ENCODE measurements around the gene FOXE1. TPM values are rescaled to one million over a fixed set of nuclear protein-coding genes. Genes with fewer than 3 reads are reported as not detected.
A peak's percentile ranks its signal among the peaks of the same experiment; 100 is the strongest.

Gene FOXE1
- total RNA-seq, 2 experiments from 2014 or later: 0.10 TPM

DNA sequence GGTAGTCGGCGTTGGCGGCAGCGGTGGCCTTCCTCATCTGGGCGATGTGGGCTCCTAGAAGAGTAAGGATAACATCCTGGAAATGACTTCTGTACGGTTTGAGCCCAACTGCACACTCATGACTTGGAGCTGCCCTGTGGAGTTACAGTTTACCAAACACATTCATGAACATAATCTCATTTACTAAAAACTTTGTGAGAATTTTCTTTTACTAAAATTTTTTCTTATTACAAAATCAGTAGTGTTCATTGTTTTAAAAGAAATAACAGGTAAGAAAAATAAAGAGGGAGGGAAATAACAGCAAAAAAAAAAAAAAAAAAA, 5.3 kb downstream of the FOXE1 start:
- H3K4me3 Mint-ChIP-seq: peak overlapping the region; percentile 3
- no peak overlapping the region for H3K27ac Mint-ChIP-seq
- H3K4me1 Mint-ChIP-seq (ENCODE audit: low read depth): peaks cover 21% of the 10 kb centered on the region
- CTCF ChIA-PET: interaction anchor here (1.2 to 2.7 kb wide), 2 partner anchors 32 to 63 kb away, joined by 4 to 12 read pairs; no protein-coding TSS in a partner anchor
- H3K27me3 Mint-ChIP-seq (ENCODE audit: low read depth): peaks cover 69% of the 10 kb centered on the region
- no peak for DNase-seq
- no peaks in the 10 kb centered on the region for H3K36me3 Mint-ChIP-seq (ENCODE audit: low read depth)
- intact Hi-C loops (cut with micrococcal nuclease): loop anchor here (5.0 to 10.0 kb wide), 3 partner anchors 44 to 1004 kb away; partner anchors contain the start of gene ZNF782
- no peaks in the 10 kb centered on the region for H3K9me3 Mint-ChIP-seq

GRCh38 chr9:97858826-97859225, 5.8 kb downstream of the FOXE1 start:
- Mint-ChIP-seq H3K9me3 (no peaks in the 10 kb centered on the region), H3K27me3 (ENCODE audit: low read depth) (peaks cover 69% of the 10 kb centered on the region), H3K4me1 (ENCODE audit: low read depth) (peaks cover 21% of the 10 kb centered on the region), H3K4me3 (no peak overlapping the region), H3K36me3 (ENCODE audit: low read depth) (no peaks in the 10 kb centered on the region), H3K27ac (no peak overlapping the region)
- CTCF ChIA-PET: interaction anchor here (1.2 to 2.7 kb wide), 3 partner anchors 10 to 63 kb away, joined by 3 to 12 read pairs (median 4); no protein-coding TSS in a partner anchor
- intact Hi-C loops (cut with micrococcal nuclease): loop anchor here (5.0 to 10.0 kb wide), 3 partner anchors 43 to 1004 kb away; partner anchors contain the start of gene ZNF782
- no peak for DNase-seq

DNA sequence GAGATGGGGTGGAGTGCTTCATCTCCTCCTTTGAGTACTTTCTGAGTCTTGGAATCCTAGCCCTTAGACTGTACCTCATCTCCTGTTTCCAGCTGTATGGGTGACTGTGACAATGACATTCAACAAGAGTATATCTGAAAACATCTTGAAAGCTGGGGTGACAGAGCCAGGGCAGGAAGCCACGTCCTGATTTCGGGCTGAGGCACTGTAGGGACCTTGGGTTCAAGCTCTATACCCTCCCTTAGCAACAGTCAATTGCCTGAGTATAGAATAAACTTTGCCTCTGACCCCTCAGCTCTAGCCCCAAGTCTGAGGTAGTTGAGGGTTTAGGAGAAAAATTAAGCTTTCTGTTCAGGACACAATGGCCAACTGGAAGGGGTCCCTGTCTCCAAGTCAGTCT, 6.3 kb downstream of the FOXE1 start:
- CTCF ChIA-PET: interaction anchor here (1.1 to 2.7 kb wide), 5 partner anchors 9 to 41 kb away, joined by 3 to 12 read pairs (median 4); no protein-coding TSS in a partner anchor
- intact Hi-C loops (cut with micrococcal nuclease): loop anchor here (5.0 to 10.0 kb wide), 3 partner anchors 43 to 1005 kb away; partner anchors contain the start of gene ZNF782

GRCh38 chr9:97860451-97861147, 7.6 kb downstream of the FOXE1 start:
- peaks cover 14% of the 10 kb centered on the region for H3K4me1 Mint-ChIP-seq (ENCODE audit: low read depth)
- no peaks in the 10 kb centered on the region for H3K36me3 Mint-ChIP-seq (ENCODE audit: low read depth)
- H3K27ac Mint-ChIP-seq: no peak overlapping the region
- H3K4me3 Mint-ChIP-seq: no peak overlapping the region
- no peak for DNase-seq
- CTCF ChIA-PET: interaction anchor here (1.1 to 2.7 kb wide), 4 partner anchors 13 to 40 kb away, joined by 3 to 12 read pairs (median 4); no protein-coding TSS in a partner anchor
- peaks cover 70% of the 10 kb centered on the region for H3K27me3 Mint-ChIP-seq (ENCODE audit: low read depth)
- intact Hi-C loops (cut with micrococcal nuclease): no loop called here
- H3K9me3 Mint-ChIP-seq: peaks cover 6% of the 10 kb centered on the region

More for the DNA sequence above, 6.3 kb downstream of the FOXE1 start:
- peaks cover 67% of the 10 kb centered on the region for H3K27me3 Mint-ChIP-seq (ENCODE audit: low read depth)
- no peak for DNase-seq
- H3K27ac Mint-ChIP-seq: no peak overlapping the region
- H3K4me1 Mint-ChIP-seq (ENCODE audit: low read depth): peaks cover 18% of the 10 kb centered on the region
- H3K36me3 Mint-ChIP-seq (ENCODE audit: low read depth): no peaks in the 10 kb centered on the region
- H3K4me3 Mint-ChIP-seq: no peak overlapping the region
- H3K9me3 Mint-ChIP-seq: no peaks in the 10 kb centered on the region

GRCh38 chr9:97861148-97861475, 8.1 kb downstream of the FOXE1 start:
- intact Hi-C loops (cut with micrococcal nuclease): no loop called here
- Mint-ChIP-seq H3K9me3 (peaks cover 11% of the 10 kb centered on the region), H3K27me3 (ENCODE audit: low read depth) (peaks cover 67% of the 10 kb centered on the region), H3K4me3 (no peak overlapping the region), H3K36me3 (ENCODE audit: low read depth) (no peaks in the 10 kb centered on the region), H3K27ac (no peak overlapping the region), H3K4me1 (ENCODE audit: low read depth) (peaks cover 14% of the 10 kb centered on the region)
- no peak for DNase-seq
- CTCF ChIA-PET: no interaction called here

- intact Hi-C loops (cut with micrococcal nuclease): no loop called here
- no peak overlapping the region for H3K4me3 Mint-ChIP-seq
- no peak for DNase-seq
- H3K36me3 Mint-ChIP-seq (ENCODE audit: low read depth): no peaks in the 10 kb centered on the region
- CTCF ChIA-PET: interaction anchor here (0.9 kb wide), 1 partner anchor 25 kb away, joined by 5 read pairs; no protein-coding TSS in a partner anchor
- peaks cover 20% of the 10 kb centered on the region for H3K9me3 Mint-ChIP-seq
- peaks cover 52% of the 10 kb centered on the region for H3K27me3 Mint-ChIP-seq (ENCODE audit: low read depth)
- peaks cover 4% of the 10 kb centered on the region for H3K4me1 Mint-ChIP-seq (ENCODE audit: low read depth)
- no peak overlapping the region for H3K27ac Mint-ChIP-seq
Observed at GRCh38 chr9:97863314-97863713, 10.3 kb downstream of the FOXE1 start.

- Mint-ChIP-seq H3K27me3 (ENCODE audit: low read depth) (peaks cover 45% of the 10 kb centered on the region), H3K4me1 (ENCODE audit: low read depth) (no peaks in the 10 kb centered on the region), H3K36me3 (ENCODE audit: low read depth) (peaks cover 3% of the 10 kb centered on the region), H3K4me3 (no peak overlapping the region), H3K9me3 (peaks cover 20% of the 10 kb centered on the region), H3K27ac (no peak overlapping the region)
- intact Hi-C loops (cut with micrococcal nuclease): no loop called here
- no peak for DNase-seq
- CTCF ChIA-PET: no interaction called here
Observed at GRCh38 chr9:97864396-97864795, 11.4 kb downstream of the FOXE1 start.

DNA sequence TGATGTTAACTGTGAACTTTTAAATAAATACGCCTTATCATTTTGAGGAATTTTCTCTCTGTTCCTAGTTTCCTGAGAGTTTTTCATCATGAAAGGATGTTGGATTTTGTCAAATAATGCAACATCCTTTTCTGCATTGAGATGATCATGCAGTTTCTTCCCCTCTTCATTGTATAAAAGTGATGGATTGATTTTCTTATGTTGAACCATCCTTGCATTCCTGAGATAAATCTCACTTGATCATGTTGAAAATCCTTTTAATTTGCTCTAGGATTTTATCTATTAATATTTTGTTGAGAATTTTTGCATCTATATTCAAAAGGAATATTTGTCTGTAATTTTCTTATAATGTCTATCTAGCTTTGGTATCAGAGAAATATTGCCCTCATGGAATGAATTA, 13.3 kb downstream of the FOXE1 start:
- Mint-ChIP-seq H3K4me3 (no peak overlapping the region), H3K36me3 (ENCODE audit: low read depth) (peaks cover 3% of the 10 kb centered on the region), H3K27ac (no peak overlapping the region), H3K9me3 (peaks cover 20% of the 10 kb centered on the region), H3K27me3 (ENCODE audit: low read depth) (peaks cover 27% of the 10 kb centered on the region), H3K4me1 (ENCODE audit: low read depth) (no peaks in the 10 kb centered on the region)
- CTCF ChIA-PET: no interaction called here
- intact Hi-C loops (cut with micrococcal nuclease): no loop called here
- no peak for DNase-seq

DNA sequence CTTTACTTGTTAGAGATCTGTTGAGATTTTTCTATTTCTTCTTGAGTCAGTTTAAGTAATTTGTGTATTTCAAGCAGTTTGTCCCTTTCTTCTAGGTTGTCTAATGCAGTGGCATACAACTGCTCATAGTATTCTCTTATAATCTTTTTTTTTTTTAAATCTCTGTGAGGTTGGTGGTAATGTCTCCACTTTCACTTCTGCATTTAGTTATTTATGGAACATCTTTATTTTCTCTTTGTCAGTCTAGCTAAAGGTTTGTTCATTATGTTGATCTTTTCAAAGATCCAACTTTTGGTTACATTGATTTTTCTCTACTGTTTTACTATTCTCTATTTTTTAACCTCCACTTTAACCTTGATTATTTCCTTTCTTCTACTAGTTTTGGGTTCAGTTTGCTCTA, 13.8 kb downstream of the FOXE1 start:
- H3K36me3 Mint-ChIP-seq (ENCODE audit: low read depth): peaks cover 5% of the 10 kb centered on the region
- peaks cover 20% of the 10 kb centered on the region for H3K9me3 Mint-ChIP-seq
- CTCF ChIA-PET: no interaction called here
- H3K27me3 Mint-ChIP-seq (ENCODE audit: low read depth): peaks cover 23% of the 10 kb centered on the region
- no peaks in the 10 kb centered on the region for H3K4me1 Mint-ChIP-seq (ENCODE audit: low read depth)
- no peak for DNase-seq
- no peak overlapping the region for H3K27ac Mint-ChIP-seq
- H3K4me3 Mint-ChIP-seq: no peak overlapping the region
- intact Hi-C loops (cut with micrococcal nuclease): no loop called here

GRCh38 chr9:97868859-97869258, 15.8 kb downstream of the FOXE1 start:
- H3K9me3 Mint-ChIP-seq: peaks cover 20% of the 10 kb centered on the region
- DNase-seq: no peak
- CTCF ChIA-PET: interaction anchor here (0.7 to 0.9 kb wide), 2 partner anchors 9 to 32 kb away, joined by 3 read pairs; no protein-coding TSS in a partner anchor
- no peaks in the 10 kb centered on the region for H3K4me1 Mint-ChIP-seq (ENCODE audit: low read depth)
- H3K27ac Mint-ChIP-seq: no peak overlapping the region
- intact Hi-C loops (cut with micrococcal nuclease): no loop called here
- no peak overlapping the region for H3K4me3 Mint-ChIP-seq
- peaks cover 19% of the 10 kb centered on the region for H3K27me3 Mint-ChIP-seq (ENCODE audit: low read depth)
- H3K36me3 Mint-ChIP-seq (ENCODE audit: low read depth): peaks cover 5% of the 10 kb centered on the region

DNA sequence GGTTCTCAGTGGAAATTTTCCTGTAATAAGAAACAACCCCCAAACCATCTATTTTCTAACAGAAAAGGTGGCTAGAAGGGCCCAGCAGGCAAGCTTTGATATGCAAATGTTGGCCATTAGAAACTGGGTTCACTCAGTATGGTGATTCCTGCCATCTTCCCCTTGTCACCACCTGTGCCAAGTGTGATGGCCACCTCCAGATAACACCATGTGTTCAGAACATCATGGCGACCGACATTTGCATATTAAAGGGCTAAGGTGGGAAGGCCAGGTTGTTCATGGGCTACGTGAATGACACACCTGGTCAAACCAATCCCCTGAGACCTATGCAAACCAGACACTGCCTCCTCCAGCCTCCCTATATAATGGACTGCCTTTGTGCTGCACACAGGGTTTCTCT, 20.4 kb downstream of the FOXE1 start:
- Mint-ChIP-seq H3K27ac (no peak overlapping the region), H3K4me3 (no peak overlapping the region), H3K9me3 (no peaks in the 10 kb centered on the region), H3K4me1 (ENCODE audit: low read depth) (no peaks in the 10 kb centered on the region), H3K36me3 (ENCODE audit: low read depth) (peaks cover 5% of the 10 kb centered on the region), H3K27me3 (ENCODE audit: low read depth) (peaks cover 3% of the 10 kb centered on the region)
- DNase-seq: no peak
- intact Hi-C loops (cut with micrococcal nuclease): no loop called here
- CTCF ChIA-PET: interaction anchor here (1.3 kb wide), 1 partner anchor 17 kb away, joined by 7 read pairs; no protein-coding TSS in a partner anchor

DNA sequence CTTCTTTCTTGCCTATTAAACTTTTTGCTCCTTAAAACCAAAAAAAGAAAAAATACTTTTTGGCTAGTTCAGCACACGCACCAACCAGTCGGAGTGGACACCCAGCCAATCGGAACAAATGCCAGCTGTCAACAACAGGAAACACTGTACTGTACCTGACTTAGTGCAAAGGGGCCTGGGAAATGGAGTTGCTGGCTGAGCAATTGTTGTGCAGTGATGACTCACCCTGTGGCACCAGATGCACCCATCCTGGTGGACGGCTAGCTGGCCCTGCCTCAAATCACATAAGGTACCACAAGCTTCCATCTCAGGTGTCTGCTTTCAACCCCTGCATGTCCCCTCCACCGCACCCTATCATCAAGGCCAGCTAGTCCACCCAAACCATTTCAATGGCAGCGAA, 20.9 kb downstream of the FOXE1 start:
- DNase-seq: no peak
- Mint-ChIP-seq H3K27ac (no peak overlapping the region), H3K4me1 (ENCODE audit: low read depth) (no peaks in the 10 kb centered on the region), H3K27me3 (ENCODE audit: low read depth) (peaks cover 3% of the 10 kb centered on the region), H3K36me3 (ENCODE audit: low read depth) (peaks cover 5% of the 10 kb centered on the region), H3K9me3 (no peaks in the 10 kb centered on the region), H3K4me3 (no peak overlapping the region)
- CTCF ChIA-PET: interaction anchor here (1.3 kb wide), 1 partner anchor 17 kb away, joined by 7 read pairs; no protein-coding TSS in a partner anchor
- intact Hi-C loops (cut with micrococcal nuclease): no loop called here

DNA sequence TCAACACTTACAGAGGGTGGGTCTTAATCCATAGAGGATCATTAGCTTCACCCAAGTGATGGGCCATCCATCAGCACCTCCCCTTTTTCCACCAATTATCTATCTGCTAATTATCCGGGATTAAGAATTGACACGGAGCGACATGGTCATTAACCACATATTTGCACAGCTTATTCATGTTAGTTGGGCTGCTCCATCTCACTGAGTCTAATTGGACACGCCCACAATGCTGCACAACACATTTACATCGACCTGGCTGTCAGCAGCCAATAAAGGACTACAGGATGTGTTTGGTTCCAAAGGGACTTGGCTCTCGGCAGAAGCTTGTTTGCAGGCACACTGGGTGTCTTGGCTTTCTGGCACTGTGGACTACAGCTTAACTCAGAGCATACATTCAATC, 21.6 kb downstream of the FOXE1 start:
- H3K9me3 Mint-ChIP-seq: no peaks in the 10 kb centered on the region
- H3K27me3 Mint-ChIP-seq (ENCODE audit: low read depth): no peaks in the 10 kb centered on the region
- no peak overlapping the region for H3K4me3 Mint-ChIP-seq
- intact Hi-C loops (cut with micrococcal nuclease): no loop called here
- no peak for DNase-seq
- H3K27ac Mint-ChIP-seq: no peak overlapping the region
- peaks cover 2% of the 10 kb centered on the region for H3K36me3 Mint-ChIP-seq (ENCODE audit: low read depth)
- H3K4me1 Mint-ChIP-seq (ENCODE audit: low read depth): no peaks in the 10 kb centered on the region
- CTCF ChIA-PET: interaction anchor here (0.8 to 1.3 kb wide), 2 partner anchors 16 kb away, joined by 3 to 7 read pairs; no protein-coding TSS in a partner anchor

Measured in activated naive CD4-positive, alpha-beta T cell treated with anti-CD3 and anti-CD28 coated beads for 36 hours (primary cell).